GM18526 (cell line): ENCODE measurements around the gene CLINT1.

Source experiments
- POLR2A ChIP-seq: IDR thresholded peaks from 3 replicates; pipeline ENCODE4 v1.6.1; 2011; ENCODE audit not compliant: insufficient read length; ENCODE audit errors: extremely low read depth

The CLINT1 gene

DNA sequence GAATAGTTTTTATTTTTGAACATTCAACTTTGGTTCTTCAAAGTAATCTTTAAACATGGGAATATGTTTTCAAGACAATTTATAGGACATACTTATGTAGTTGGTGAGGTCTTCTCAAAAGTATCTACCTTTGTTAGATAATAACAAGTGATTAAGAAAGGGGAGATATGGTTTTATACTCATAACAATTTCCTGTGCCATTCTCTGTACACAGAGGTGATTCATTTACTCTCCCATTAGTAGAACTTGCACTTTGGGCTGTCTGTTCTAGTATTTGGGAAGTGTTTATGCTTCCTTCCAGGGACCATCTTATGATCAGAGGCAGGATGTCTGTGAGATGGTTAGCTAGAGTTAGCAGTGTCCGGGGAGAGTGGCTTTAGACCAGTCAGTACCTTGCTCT lies 100.2 kb downstream of the CLINT1 start:
- no peak for TF ChIP-seq POLR2A

DNA sequence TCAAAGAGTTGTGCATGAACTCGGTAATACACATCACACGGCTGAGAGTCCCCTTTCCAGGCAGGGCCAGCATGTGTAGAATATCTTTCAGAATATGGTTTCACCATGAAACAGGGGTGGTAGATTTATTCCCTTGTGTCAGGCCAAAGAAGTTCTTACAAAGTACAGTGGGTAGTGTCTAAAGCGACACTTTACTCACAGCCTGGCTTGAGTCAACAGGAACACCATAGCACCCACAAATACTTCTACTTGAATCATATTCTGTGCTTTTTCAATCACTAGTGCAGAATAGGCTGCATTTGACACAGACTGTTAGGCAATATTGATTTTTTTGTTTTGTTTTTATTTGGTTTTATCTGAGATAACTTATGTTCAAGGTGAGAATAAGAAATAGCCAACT lies 102.8 kb downstream of the CLINT1 start:
- no peak for TF ChIP-seq POLR2A

DNA sequence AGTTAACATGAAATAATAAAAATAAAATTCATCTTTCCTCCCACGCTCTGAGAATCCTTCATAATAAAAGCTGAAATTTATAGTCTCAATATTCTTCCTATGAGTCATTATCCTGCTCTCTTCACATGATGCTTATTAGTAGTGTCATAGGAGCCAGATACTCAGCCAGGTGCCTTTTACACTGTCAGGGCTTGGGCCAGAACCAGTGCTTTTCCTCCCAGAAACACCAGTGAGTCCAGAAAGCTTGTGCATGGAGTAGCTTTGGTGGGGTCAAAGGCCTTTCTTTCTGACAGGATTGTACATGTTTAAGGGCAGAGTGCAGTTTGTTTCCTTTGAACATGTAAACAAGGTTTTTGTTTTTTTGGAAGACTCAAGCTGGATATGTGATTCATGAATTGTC lies 108.6 kb downstream of the CLINT1 start:
- no peak for TF ChIP-seq POLR2A

DNA sequence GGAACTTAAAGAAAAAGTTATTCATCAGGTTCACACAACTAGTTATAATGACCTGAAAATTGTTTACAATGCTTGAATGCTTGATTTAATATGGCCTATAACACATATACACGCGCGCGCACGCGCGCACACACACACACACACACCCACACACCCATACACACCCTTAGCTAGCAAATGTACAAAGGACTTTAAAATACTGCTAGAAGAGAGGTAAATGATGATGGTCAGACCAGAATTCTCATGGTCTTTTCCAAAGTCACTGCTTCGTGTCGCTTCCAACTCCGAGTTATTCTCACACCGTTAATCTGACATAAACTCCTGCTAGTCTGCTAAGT lies 109.5 kb downstream of the CLINT1 start:
- no peak for TF ChIP-seq POLR2A

DNA sequence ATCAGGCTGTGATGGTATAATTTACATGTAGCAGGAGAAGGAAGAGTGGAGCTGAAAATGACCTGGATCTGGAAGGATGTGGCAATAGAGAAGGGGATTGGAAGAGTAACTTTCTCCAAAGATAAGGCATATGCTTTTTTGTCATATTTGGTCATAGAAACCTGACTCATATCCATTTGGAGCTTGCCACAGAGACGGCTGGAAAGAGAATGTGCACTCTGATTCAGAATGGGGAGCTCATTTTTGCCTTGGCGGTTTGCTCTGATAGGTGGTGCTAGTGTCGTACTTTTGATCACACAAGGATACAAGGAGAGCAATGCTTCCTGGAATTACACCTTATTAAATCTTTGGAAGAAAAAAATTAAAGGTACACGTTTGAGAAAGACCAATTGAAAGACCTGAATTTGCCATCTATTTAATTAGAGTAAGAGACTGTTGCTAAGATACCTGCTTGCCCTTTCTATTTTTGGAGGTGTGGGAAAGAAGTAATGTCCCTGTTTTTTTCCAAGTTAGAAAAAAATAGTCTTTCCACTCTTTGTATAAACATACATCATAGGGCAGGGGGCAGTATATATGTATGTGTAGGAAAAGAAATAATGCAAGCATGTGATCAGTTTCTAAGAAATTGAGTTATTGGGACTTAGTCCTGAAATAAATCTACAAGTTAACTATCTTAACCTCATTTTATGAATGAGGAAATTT lies 110.0 kb downstream of the CLINT1 start:
- TF ChIP-seq POLR2A: no peak

DNA sequence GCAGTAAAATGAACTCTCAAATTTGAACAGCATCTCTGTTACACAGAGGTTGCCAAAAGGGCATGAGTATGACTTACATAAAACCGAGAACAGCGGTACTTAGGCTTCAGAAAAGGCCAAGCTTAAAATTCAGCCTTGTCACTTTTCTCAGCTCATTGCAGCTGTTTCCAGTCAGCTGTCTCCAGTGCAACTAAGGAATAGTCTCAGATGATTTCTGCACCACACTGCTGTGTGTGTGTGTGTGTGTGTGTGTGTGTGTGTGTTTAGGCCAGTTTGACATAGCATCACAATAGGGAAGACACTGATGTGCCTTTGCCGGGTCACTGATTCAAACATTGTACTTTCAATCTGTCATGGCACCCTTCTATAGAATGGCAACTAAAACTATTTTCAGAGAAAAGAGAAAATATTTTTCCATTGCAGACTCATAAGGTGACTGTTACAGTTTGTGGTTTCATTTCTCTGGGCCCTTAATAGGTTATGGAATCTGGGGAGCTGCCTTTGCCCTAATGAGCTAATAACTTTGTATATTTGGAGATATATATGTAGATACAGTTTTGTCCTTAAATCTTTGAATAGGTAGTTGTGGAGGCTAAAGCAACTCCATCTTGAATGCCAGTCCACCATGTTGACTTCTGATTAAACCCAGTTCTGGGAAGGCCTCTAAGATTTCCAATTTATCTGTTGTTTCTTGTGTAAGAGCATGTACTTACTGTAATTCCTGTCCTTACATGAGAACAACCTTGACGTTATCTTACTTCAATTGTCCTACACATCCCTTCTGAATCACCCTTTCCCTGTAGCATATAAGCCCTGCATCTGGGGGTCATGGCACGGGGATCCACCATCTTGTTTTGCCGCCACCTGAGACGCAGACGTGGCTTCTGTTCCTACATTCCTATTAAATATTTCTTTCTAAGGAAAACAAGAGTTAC lies 110.9 kb downstream of the CLINT1 start:
- TF ChIP-seq POLR2A: no peak

DNA sequence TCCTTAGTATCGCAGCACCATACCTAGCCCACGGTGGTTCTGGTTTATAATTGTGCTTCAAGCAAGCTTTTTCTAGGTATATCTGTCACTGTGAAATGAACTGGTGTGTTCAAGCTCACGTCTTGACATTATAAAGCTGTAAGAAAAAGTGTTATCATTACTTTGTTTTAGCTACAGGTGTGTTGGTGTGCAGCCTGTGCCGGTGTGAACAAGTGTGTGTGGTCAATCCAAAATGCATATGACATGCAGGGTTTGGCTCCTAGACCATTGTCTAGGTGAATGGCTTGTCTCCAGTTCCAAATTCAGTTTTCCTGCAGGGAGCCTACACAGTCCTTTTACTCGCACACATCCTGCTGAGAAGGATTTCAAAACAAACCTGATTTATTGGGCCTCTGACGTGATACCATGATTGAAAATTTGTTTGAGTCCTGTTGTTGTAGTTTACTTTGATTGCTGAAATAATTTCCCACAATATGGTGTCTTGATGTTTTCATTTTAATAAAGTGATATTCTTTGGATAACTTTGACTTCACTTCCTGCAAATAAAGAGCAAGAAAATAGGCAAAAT lies 111.7 kb downstream of the CLINT1 start:
- TF ChIP-seq POLR2A: no peak

DNA sequence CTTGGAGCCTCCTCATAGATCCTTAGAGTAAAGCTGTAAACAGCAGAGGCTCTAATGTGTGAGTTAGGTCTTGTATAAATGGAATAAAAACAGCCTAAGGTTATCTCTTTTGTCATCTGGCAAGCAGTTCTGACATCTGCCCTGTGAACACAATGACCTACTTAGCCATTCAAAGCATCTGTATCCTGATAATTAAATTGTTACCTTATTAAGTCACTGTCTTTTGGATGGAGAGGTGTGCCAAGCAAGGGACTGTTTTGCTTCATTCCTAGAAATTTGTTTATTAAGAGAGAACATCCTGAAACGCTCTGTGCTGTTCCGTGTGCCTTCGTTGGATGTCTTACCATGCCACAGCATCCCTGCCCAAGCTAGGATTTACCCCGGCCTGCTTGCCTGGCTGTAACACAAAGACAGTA lies 113.9 kb downstream of the CLINT1 start:
- no peak for TF ChIP-seq POLR2A

DNA sequence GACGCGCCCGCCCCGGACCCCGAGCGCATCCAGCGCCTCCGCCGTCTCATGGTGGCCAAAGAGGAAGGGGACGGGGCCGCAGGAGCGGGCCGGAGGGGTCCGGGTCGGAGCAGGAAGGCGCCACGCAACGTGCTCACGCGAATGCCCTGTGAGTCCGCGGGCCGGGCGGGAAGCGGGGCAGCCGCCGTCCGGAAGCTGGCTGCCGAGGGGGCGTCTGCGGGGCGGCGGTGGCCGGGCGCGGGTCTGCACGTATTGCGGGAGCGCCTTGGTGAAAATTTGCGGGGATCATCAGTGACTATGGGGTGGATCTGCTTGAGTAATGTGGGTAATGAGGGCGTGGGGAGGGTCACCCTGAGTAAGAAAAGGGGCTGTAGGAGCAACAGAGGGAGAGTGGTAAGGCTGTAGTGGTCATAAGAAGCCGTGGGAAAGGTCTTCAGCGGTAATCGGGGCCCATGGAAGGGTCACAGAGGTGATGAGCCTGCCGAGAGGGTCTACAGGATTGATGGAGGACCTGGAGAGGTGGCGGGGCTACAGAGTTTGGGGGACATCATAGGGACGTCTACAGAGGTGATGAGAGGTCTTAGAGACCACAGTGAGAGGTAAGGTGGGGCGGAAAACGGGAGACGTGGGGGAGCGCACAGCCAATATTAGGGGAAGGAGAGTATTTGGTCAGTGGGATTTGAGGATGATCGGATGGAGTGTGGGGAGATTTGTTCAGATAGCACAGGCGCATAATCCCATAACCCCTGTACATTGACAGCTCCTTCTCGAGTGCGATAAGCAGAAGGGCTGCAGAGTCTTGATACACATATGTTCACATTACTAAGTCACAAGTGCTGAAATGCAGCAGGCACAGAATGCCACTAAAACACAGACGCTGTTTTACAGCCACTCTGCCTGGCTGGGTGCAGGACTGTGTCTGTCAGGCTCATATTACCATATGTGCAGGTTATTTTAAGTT lies 114.6 kb downstream of the CLINT1 start:
- no peak for TF ChIP-seq POLR2A

DNA sequence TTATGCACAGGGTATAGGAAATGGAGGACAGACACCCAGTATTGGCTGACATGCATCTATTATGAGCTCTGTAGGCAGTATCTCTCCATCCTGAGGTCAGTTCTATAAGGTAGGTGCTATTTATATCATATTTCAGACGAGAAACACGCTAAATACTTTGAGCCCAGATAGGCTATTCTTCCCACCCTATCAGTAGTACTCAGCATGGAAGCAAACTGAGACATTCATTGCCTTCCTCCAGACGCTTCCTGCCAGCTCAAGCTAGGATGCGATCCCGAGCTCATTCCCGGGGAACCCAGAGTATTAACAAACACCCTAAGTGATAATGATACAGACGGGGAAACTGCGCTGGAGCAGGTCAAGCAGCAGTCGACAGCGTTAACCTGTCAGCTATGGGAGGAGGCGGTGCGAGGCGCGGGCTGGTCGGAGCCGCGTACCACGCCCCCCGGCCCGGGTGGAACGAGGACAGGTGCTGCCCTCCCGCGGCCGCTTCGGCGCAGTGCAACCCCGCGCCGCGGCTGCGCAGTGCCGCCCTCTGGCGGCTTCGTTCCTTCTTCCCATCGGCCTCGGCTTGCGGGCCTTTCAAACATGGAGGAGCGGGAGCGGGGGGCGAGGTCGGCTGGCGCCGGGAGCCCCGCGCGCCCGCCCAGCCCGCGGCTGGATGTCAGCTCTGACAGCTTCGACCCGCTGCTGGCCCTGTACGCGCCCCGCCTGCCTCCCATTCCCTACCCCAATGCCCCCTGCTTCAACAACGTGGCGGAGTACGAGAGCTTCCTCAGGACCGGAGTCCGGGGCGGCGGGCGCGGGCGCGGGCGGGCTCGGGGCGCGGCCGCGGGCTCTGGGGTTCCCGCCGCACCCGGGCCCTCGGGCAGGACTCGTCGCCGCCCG lies 115.5 kb downstream of the CLINT1 start, which contains the start of gene LSM11:
LSM11 (plus strand) TSS at position 550 of the 888 bp plus-strand sequence; CDS start at position 589, 39 bp downstream.
- TF ChIP-seq POLR2A: no peak

DNA sequence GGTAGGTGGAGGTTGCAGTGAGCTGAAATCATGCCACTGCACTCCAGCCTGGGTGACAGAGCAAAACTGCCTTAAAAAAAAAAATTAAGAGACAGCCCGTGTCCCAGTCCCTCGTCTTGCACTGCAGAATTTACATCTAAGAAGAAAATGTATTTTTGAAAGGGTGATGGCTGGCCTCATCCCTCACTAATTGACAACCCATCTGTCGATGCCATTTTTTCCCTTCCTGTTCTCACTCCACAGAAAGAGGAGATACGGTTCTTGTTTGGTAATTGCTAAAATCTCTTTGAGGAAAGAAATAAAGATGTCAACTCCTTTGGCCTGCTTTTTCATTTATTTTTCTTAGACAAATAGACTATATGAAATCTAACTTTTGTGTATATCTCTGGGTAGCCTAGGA lies 117.8 kb downstream of the CLINT1 start:
- no peak for TF ChIP-seq POLR2A

DNA sequence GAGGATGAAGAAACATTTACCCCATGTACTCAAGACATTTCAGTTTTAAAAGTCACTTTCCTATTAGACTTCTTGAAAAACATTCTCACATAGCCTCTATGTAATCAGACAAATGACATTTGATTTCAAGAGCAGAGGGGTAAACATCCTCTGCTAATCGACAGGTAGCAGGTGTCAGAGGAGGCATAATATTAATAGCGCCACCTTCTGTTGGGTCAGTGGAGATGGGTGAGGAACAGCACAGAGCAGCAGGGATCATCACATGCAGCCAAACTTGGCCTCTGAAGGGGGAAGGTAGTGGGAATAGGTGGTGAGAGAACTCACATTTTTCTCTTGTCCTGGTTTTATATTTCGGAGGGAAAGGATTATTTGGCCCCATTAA lies 118.7 kb downstream of the CLINT1 start:
- TF ChIP-seq POLR2A: no peak

DNA sequence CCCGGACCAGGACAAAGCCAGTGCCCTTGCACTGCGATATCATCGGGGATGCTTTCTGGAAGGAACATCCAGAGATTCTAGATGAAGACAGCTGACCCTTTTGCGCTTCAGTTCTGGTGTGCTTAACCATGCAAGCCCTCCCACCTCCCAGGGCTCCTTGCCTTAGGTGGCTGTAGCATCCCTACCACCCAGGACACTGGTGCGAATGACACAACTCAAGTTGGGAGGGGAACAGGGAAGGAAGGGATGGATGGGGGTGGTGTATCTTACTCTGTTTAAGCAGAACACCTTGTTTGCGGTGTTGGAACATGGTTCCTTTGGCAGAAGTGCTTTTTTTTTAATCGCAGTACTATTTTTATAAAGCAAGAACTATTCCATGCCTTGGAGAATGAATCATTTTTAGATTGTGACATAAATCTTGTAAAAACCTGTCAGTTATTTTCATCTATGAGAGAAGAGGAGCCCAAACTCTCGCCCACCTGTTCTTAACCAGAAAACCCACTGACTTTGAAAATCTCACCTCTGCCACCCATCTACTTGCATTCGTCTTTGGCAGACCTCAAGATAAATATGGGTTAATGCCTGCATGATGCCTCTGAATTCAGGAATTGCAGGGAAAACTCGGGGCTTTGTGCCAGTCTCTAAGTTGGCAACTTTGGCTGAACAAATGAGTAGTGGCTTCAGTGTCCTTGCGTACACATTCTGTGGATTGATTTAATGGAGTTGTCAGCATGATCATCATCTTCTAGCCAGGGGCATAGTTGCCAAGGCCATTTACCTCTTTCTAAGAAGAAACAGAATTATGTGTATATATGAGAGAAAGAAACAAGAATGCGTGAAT lies 119.3 kb downstream of the CLINT1 start:
- TF ChIP-seq POLR2A: no peak

DNA sequence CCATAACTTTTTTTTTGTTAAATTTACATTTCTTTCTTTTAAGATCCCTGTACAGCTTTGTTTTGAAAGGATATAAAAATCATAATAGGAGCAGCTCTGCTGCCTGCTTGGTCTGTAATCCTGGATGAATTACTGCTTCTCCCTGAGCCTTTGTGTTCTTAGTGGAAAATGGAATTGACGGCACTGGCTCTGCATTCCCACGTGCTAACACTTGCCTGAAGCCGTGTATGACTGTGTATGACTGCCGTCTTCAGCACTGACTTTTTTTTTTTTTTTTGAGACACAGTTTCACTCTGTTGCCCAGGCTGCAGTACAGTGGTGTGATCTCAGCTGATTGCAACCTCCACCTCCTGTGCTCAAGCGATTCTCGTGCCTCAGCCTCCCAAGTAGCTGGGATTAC lies 123.0 kb downstream of the CLINT1 start:
- no peak for TF ChIP-seq POLR2A
